GM21528 (cell line): ENCODE measurements around the gene UBA1.

Source experiments
- ATAC-seq: cut with Tn5 transposase; IDR thresholded peaks from one replicate; pipeline ENCODE4 v1.9.1; 2021; ENCODE audit warnings: mild to moderate bottlenecking, moderate library complexity; ENCODE audit not compliant: unreplicated experiment, low FRiP score

Gene UBA1

GRCh38 chrX:47193475-47194193 lies at the start of gene UBA1:
UBA1 (plus strand) TSS chrX:47193829; CDS start chrX:47198803, 4,974 bp downstream.
- ATAC-seq, result peak; percentile 65

- peak; percentile 6 for ATAC-seq
These were observed 49.6 kb upstream of the UBA1 start for GRCh38 chrX:47143894-47144625.

- ATAC-seq, result peak; percentile 83
These were observed 48.8 kb upstream of the UBA1 start, which contains the start of the genes NDUFB11 and RBM10 for GRCh38 chrX:47144626-47145394. NDUFB11 (minus strand) TSS chrX:47144702; CDS start chrX:47144679, 23 bp downstream. RBM10 (plus strand) TSS chrX:47145221; CDS start chrX:47147482, 2,261 bp downstream.

GRCh38 chrX:47145395-47146120 lies 48.1 kb upstream of the UBA1 start:
- peak; percentile 31 for ATAC-seq

GRCh38 chrX:47146121-47146935 lies 47.3 kb upstream of the UBA1 start:
- no peak for ATAC-seq

GRCh38 chrX:47146936-47147859 lies 46.4 kb upstream of the UBA1 start:
- no peak for ATAC-seq

- ATAC-seq, result no peak
These were observed 44.7 kb upstream of the UBA1 start for GRCh38 chrX:47148946-47149345.

GRCh38 chrX:47151435-47151834 lies 42.2 kb upstream of the UBA1 start:
- ATAC-seq, result no peak

- ATAC-seq, result no peak
These were observed 36.8 kb upstream of the UBA1 start for GRCh38 chrX:47156611-47157520.

GRCh38 chrX:47158131-47158530 lies 35.5 kb upstream of the UBA1 start:
- no peak for ATAC-seq

- ATAC-seq, result no peak
These were observed 34.8 kb upstream of the UBA1 start for GRCh38 chrX:47158781-47159180.

GRCh38 chrX:47160781-47161180 lies 32.8 kb upstream of the UBA1 start:
- no peak for ATAC-seq

GRCh38 chrX:47162927-47163583 lies 30.6 kb upstream of the UBA1 start:
- no peak for ATAC-seq

- ATAC-seq, result no peak
These were observed 29.2 kb upstream of the UBA1 start for GRCh38 chrX:47164420-47164819.

- no peak for ATAC-seq
These were observed 27.5 kb upstream of the UBA1 start for GRCh38 chrX:47166126-47166525.

GRCh38 chrX:47168495-47169073 lies 25.0 kb upstream of the UBA1 start:
- ATAC-seq, result no peak

GRCh38 chrX:47169273-47169672 lies 24.4 kb upstream of the UBA1 start:
- ATAC-seq, result no peak
